Keratinocyte (primary cell): Measurements from ENCODE around the gene ANKRD24.

Source experiments
- CTCF ChIP-seq, 3 experiments: IDR thresholded peaks in 1 of 3; conservative IDR thresholded peaks in 1 of 3; optimal IDR thresholded peaks in 1 of 3; 2 replicates in 2 of 3; 3 replicates in 1 of 3; pipeline versions ENCODE3 to v1.5.1; 2011; ENCODE audit warnings: low read length in 3 of 3, mild to moderate bottlenecking in 3 of 3, moderate library complexity in 2 of 3, control low read depth in 1 of 3, inconsistent platforms in 1 of 3; ENCODE audit not compliant: insufficient read depth in 2 of 3; ENCODE audit errors: extremely low read depth in 1 of 3
- EZH2 ChIP-seq: IDR thresholded peaks from one replicate; pipeline ENCODE4 v1.6.1; 2012; ENCODE audit warnings: inconsistent platforms, mild to moderate bottlenecking, low read length, moderate library complexity

- TF ChIP-seq CTCF (optimal IDR thresholded peaks at IDR 0.05 in 1 of 3, IDR thresholded peaks at IDR 0.05 in 1 of 3, conservative IDR thresholded peaks at IDR 0.05 in 1 of 3; ENCODE audit: extremely low read depth in 1 of 3, insufficient read depth in 2 of 3, low read length in 3 of 3), result no peak
- no peak for TF ChIP-seq EZH2
Observed at GRCh38 chr19:4196587-4197148, 14.2 kb downstream of the ANKRD24 start.
